Endothelial cell of umbilical vein (primary cell): ENCODE data around the gene PRDM12. TPM values are rescaled to one million over a fixed set of nuclear protein-coding genes. Genes with fewer than 3 reads are reported as not detected.

Experiments used
- BruUV-seq: library from RNA; stranded (reverse); fragments of 400-500 nt; replicated peaks from 2 replicates; lab custom pipeline; 2021; lab: Mats Ljungman, UMichigan
- CTCF ChIA-PET: fragments of 300-600, 350-600 bp; sonication (Branson Sonifier 250); formaldehyde crosslinking; loops from one replicate; lab custom pipeline; 2021; ENCODE audit warnings: antibody characterized with exemption, inconsistent platforms; lab: Charles Lee
- POLR2A ChIA-PET: fragments of 300-600, 350-600 bp; sonication (Branson Sonifier 250); formaldehyde crosslinking; loops from one replicate; lab custom pipeline; 2021; ENCODE audit warnings: antibody characterized with exemption, inconsistent platforms; lab: Charles Lee
- DNase-seq: peaks from one replicate; pipeline ENCODE4 v3.0.0-alpha.2; 2011; ENCODE audit warnings: low read depth, low spot score
- FAIRE-seq: peaks from 2 replicates; lab custom pipeline; 2011; peaks lifted over from hg19 to GRCh38; lab: Jason Lieb, UNC
- H2AFZ ChIP-seq: 2 replicates; pipeline ENCODE4 v1.6.0; 2012; ENCODE audit warnings: low read depth, low read length, control low read depth, inconsistent platforms
- H3K27ac ChIP-seq: 2 replicates; pipeline ENCODE4 v1.5.1; 2011; ENCODE audit warnings: low read depth, mild to moderate bottlenecking, control low read depth, low read length, moderate library complexity; ENCODE audit not compliant: insufficient read depth
- H3K27me3 ChIP-seq, 2 experiments: 2 replicates each; pipeline versions ENCODE4 v1.6.0 to v1.6.1; 2011; ENCODE audit warnings: low read length in 2 of 2, mixed read lengths in 1 of 2; ENCODE audit not compliant: control insufficient read depth in 2 of 2, insufficient read depth in 2 of 2
- H3K36me3 ChIP-seq, 2 experiments: 2 replicates in 1 of 2; 3 replicates in 1 of 2; pipeline ENCODE4 v1.5.1; 2011; ENCODE audit warnings: low read length in 2 of 2, mild to moderate bottlenecking in 1 of 2, moderate library complexity in 1 of 2; ENCODE audit not compliant: control insufficient read depth in 2 of 2, insufficient read depth in 2 of 2; ENCODE audit errors: extremely low read depth in 1 of 2
- H3K4me1 ChIP-seq: 3 replicates; pipeline ENCODE4 v1.5.1; 2011; ENCODE audit warnings: mild to moderate bottlenecking, low read length; ENCODE audit not compliant: control insufficient read depth, insufficient read depth; ENCODE audit errors: extremely low read depth
- H3K4me2 ChIP-seq: 2 replicates; pipeline ENCODE4 v1.6.1; 2011; ENCODE audit warnings: low read length, control low read depth, mixed read lengths; ENCODE audit not compliant: insufficient read depth
- H3K4me3 ChIP-seq, 3 experiments: fragments of 200-600 bp in 1 of 3; sonication (generic), shearing (Covaris generic) in 1 of 3; replicated peaks in 1 of 3; 2 replicates each; pipeline ENCODE4 v1.5.1; 2011 to 2016; ENCODE audit warnings: control low read depth in 3 of 3, low read length in 3 of 3, mild to moderate bottlenecking in 2 of 3, inconsistent platforms in 1 of 3, low read depth in 1 of 3, moderate library complexity in 1 of 3; ENCODE audit not compliant: insufficient read depth in 1 of 3
- H3K79me2 ChIP-seq: 2 replicates; pipeline ENCODE4 v1.6.0; 2012; ENCODE audit warnings: low read length, inconsistent platforms; ENCODE audit not compliant: control insufficient read depth, insufficient read depth
- H3K9ac ChIP-seq: replicated peaks from 2 replicates; pipeline ENCODE3; 2011; ENCODE audit warnings: low read length, control low read depth; ENCODE audit not compliant: insufficient read depth; ENCODE audit errors: extremely low read depth
- H3K9me1 ChIP-seq: replicated peaks from 3 replicates; pipeline ENCODE4 v1.6.0; 2011; ENCODE audit warnings: mild to moderate bottlenecking, low read length; ENCODE audit not compliant: control insufficient read depth, insufficient read depth; ENCODE audit errors: extremely low read depth
- H3K9me3 ChIP-seq: replicated peaks from 2 replicates; pipeline ENCODE4 v1.5.1; 2012; ENCODE audit warnings: low read length, inconsistent platforms; ENCODE audit not compliant: control insufficient read depth, insufficient read depth
- H4K20me1 ChIP-seq: replicated peaks from 2 replicates; pipeline ENCODE3; 2011; ENCODE audit warnings: mild to moderate bottlenecking, low read length; ENCODE audit not compliant: control insufficient read depth, insufficient read depth; ENCODE audit errors: extremely low read depth
- EZH2 ChIP-seq: IDR thresholded peaks from 2 replicates; pipeline ENCODE4 v1.6.1; 2012; ENCODE audit warnings: borderline replicate concordance, low read depth, mild to moderate bottlenecking, moderate library complexity, low read length, inconsistent platforms; ENCODE audit not compliant: severe bottlenecking
- FOS ChIP-seq: IDR thresholded peaks from 2 replicates; pipeline ENCODE4 v1.6.1; 2011; ENCODE audit warnings: mild to moderate bottlenecking, low read length, moderate library complexity, borderline replicate concordance; ENCODE audit not compliant: insufficient read depth
- GATA2 ChIP-seq: IDR thresholded peaks from 2 replicates; pipeline ENCODE4 v1.7.0; 2011; ENCODE audit warnings: low read depth, mild to moderate bottlenecking, moderate library complexity, mixed read lengths, low read length; ENCODE audit not compliant: insufficient read length, insufficient read depth
- JUN ChIP-seq: IDR thresholded peaks from 2 replicates; pipeline ENCODE4 v1.6.1; 2011; ENCODE audit warnings: borderline replicate concordance, low read depth; ENCODE audit not compliant: insufficient read length, insufficient read depth
- MYC ChIP-seq: IDR thresholded peaks from one replicate; pipeline ENCODE4 v1.6.1; 2011; ENCODE audit warnings: mild to moderate bottlenecking, low read depth, low read length
- POLR2A ChIP-seq: IDR thresholded peaks from 2 replicates; pipeline ENCODE4 v1.6.1; 2012; ENCODE audit warnings: low read depth, mild to moderate bottlenecking, control low read depth, low read length
- POLR2AphosphoS5 ChIP-seq: IDR thresholded peaks from 2 replicates; pipeline ENCODE4 v1.6.1; 2012; ENCODE audit warnings: low read depth, mild to moderate bottlenecking, control low read depth, low read length, moderate library complexity; ENCODE audit not compliant: insufficient read depth
- dilution Hi-C: fragments of 300-500 bp; cut with MboI; formaldehyde crosslinking; loops from one replicate; pipeline ENCODE4 v1.15.0; 2019; ENCODE audit warnings: low sequenced_read_pairs; ENCODE audit not compliant: extremely low pct_ligation_motif_present
- intact Hi-C: fragments of 100-400 bp; cut with micrococcal nuclease; formaldehyde crosslinking; loops from one replicate; pipeline ENCODE4 v1.10.0; 2022
- polyA plus RNA-seq, 4 experiments: library from polyadenylated mRNA; depleted of rRNA in 3 of 4; stranded (reverse) in 3 of 4; unstranded in 1 of 4; fragments of >200 nt; gene quantifications; 2 replicates each; pipeline versions ENCODE4 v1.2.1 to v1.2.3, GENCODE V29; 2011 to 2012; ENCODE audit warnings: missing spikeins in 1 of 4
- total RNA-seq: library from RNA; stranded (reverse); gene quantifications from 2 replicates; pipeline ENCODE4 v1.2.3, GENCODE V29; 2021
- TF ChIP-seq, protein P1 (sequence below): IDR thresholded peaks from 2 replicates; pipeline ENCODE4 v1.6.1; 2011; ENCODE audit not compliant: insufficient read depth, insufficient read length
- TF ChIP-seq, protein P2 (sequence below), 2 donors: IDR thresholded peaks; 1 replicate in 1 of 2; 2 replicates in 1 of 2; pipeline ENCODE4 v1.5.1; 2011; ENCODE audit warnings: low read length in 2 of 2, mild to moderate bottlenecking in 2 of 2, moderate library complexity in 2 of 2, control low read depth in 1 of 2, inconsistent platforms in 1 of 2, low read depth in 1 of 2; ENCODE audit not compliant: insufficient read depth in 1 of 2; ENCODE audit errors: extremely low read depth in 1 of 2

Gene PRDM12
- total and polyA plus RNA-seq, 2 donors (not counting 3 experiments of a cell fraction or from before 2014, with no cell fraction given): not detected

- TF ChIP-seq, protein P1, sequence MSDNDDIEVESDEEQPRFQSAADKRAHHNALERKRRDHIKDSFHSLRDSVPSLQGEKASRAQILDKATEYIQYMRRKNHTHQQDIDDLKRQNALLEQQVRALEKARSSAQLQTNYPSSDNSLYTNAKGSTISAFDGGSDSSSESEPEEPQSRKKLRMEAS: no peak
- no peak for TF ChIP-seq POLR2AphosphoS5
- TF ChIP-seq EZH2: no peak
- no peak for TF ChIP-seq MYC
- no peak for TF ChIP-seq FOS
- TF ChIP-seq, protein P2, sequence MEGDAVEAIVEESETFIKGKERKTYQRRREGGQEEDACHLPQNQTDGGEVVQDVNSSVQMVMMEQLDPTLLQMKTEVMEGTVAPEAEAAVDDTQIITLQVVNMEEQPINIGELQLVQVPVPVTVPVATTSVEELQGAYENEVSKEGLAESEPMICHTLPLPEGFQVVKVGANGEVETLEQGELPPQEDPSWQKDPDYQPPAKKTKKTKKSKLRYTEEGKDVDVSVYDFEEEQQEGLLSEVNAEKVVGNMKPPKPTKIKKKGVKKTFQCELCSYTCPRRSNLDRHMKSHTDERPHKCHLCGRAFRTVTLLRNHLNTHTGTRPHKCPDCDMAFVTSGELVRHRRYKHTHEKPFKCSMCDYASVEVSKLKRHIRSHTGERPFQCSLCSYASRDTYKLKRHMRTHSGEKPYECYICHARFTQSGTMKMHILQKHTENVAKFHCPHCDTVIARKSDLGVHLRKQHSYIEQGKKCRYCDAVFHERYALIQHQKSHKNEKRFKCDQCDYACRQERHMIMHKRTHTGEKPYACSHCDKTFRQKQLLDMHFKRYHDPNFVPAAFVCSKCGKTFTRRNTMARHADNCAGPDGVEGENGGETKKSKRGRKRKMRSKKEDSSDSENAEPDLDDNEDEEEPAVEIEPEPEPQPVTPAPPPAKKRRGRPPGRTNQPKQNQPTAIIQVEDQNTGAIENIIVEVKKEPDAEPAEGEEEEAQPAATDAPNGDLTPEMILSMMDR (IDR thresholded peaks at IDR 0.05; ENCODE audit: extremely low read depth in 1 of 2, insufficient read depth in 1 of 2, low read depth in 1 of 2, low read length in 2 of 2): no peak
- TF ChIP-seq GATA2: no peak
- no peak for TF ChIP-seq JUN
- no peak for TF ChIP-seq POLR2A
- ChIA-PET POLR2A (no interaction called here), CTCF (interaction anchor here (0.6 to 1.0 kb wide), 2 partner anchors 11 to 29 kb away, joined by 3 read pairs; no protein-coding TSS in a partner anchor)
- Histone ChIP-seq H3K79me2 (no peaks in the 10 kb centered on the region), H3K9me3 (no peaks in the 10 kb centered on the region), H3K27ac (no peak overlapping the region), H3K9me1 (no peaks in the 10 kb centered on the region), H3K9ac (no peak overlapping the region), H3K4me1 (no peaks in the 10 kb centered on the region), H3K4me3 (no peak overlapping the region), H3K4me2 (no peak overlapping the region), H3K36me3 (peaks cover 18 to 47% of the 10 kb centered on the region in 2 experiments), H2AFZ (no peak overlapping the region), H4K20me1 (no peaks in the 10 kb centered on the region), H3K27me3 (no peaks in the 10 kb centered on the region)
- FAIRE-seq (no peak), DNase-seq (no peak)
- no TSS peak for BruUV-seq
- dilution Hi-C loops (no loop called here), intact Hi-C loops (no loop called here)
Observed at GRCh38 chr9:130626249-130626996, 38.0 kb upstream of the PRDM12 start.
